Measurements from ENCODE around the gene TPBGL.

Gene TPBGL

DNA sequence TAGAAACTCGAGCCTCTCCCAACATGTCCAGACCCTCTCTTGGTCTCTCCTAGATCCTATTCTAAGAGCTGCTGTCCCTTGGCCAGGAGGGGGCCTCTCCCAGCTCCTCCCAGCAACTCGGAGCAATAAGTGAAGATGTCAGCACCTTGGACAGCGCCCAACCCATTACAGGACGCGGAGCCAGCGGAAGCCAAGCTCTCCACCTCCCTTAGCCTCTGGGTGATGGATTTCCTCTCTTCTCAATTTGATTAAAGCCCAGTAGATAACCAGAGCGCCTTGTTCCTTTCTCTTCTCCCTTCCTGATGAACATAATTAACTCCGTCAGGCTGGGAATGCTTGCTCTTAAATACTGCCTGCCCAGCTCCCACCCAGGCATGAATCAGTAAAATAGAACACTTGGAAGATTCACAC is 26.2 kb upstream of the TPBGL start:
- peak; percentile 88 for DNase-seq

DNA sequence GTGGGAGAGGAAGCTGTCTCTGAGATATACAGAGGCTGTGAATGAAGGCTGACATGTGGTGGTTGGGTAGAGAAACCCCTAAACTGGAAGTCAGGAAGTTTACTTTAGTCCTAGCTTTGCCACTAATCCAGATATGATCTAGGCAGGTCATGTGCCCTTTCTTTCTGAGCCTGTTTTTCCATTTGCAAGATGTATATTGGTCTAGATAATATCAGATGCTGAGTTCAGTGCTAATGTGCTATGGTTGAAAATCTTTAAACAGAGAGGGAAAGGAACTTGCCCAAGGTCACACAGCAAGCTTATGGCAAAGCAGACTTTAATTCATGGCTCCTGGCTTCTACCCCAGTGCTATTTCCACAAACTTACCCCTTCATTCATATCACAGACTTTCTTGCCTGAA is 25.7 kb upstream of the TPBGL start:
- no peak for DNase-seq

DNA sequence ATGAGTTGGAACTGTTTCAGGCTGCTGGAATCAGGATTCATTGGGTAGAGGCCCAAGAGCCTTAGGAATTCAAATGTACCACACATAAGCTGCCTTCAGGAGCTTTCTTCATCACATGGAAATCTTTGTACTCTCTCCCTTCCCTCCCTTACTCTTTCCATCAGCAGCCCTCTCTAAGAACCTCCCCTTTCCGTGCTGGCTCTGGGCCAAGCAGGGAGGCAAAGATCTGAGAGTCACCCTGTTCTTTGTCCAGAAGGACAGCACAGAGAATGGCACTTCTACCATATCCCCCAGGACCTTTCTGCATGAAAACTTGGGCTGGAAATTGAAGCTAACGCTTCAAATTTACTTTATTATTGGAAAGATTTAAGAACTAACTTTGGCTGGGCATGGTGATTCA is 20.7 kb upstream of the TPBGL start:
- no peak for DNase-seq

DNA sequence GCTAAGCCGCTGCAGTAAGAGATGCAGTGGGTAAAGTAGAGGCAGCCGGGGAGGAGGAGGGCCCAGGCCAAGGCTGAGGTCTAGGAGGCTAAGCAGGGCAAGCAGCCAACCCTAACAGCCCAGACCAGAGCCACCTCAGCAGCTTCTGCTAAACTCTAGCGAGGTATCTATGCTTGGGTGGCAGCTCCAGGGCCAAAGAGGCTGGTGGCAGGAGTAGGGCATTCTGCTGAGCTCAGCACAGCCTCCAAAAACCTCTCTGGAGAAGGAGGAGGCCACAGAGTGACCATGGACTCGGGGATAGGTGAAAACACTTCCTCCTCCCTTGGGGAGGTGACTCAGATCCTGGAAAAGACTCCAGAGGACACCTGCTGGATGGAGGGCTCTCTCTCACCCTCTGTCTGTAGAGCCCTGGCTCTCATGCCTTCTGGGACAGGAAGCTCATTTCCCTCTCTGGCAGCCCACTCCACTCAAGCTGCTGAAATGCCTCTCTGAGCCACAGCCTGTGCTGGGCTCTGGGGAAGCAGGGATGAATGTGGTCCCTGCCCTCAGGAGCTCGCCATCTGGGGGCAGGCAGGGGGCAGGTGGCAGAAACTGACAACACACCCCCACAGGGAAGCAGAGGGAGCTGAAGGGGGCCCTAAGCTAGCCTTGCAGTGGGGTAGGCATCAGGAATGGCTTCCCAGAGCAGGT is 16.5 kb upstream of the TPBGL start:
- DNase-seq, result no peak

DNA sequence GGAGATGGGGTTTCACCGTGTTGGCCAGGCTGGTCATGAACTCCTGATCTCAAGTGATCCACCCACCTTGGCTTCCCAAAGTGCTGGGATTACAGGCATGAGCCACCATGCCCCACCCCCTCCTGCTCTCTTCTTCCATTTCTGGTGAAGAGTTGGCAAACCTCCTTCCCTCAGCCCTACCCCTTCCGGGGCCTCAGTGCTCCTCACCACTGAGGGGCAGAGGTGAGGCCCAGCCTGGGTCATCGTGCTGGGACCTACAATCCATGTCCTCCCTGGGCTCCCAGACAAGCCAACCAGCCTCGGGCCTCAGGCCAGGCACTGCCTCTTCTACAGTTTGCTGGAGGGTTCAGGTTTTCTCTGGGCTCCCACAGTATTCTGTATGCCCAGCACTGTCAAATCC is 14.8 kb upstream of the TPBGL start:
- no peak for DNase-seq

DNA sequence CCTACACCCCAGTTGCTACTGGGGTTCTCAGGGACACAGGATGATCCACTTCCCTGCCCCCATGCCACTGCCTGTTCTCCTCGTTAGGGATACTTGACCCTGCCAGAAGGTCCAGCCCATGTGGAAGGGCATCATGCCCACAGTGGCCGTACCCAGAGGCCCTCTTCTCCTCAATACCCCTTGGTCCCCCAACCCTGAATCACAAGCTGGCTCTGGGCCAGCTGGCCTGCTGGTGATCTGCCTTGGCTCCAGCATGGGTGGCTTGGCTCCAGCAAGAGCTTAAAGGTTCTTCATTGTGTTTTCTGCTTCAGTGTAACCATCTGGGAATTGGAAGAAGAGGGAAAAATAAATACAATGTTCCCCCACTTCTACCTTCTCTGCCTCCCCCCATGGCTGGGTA is 11.1 kb upstream of the TPBGL start:
- no peak for DNase-seq

GRCh38 chr11:75230621-75231020 is 10.0 kb upstream of the TPBGL start:
- no peak for DNase-seq

GRCh38 chr11:75233754-75234172 is 6.8 kb upstream of the TPBGL start:
- DNase-seq, result peak; percentile 53

DNA sequence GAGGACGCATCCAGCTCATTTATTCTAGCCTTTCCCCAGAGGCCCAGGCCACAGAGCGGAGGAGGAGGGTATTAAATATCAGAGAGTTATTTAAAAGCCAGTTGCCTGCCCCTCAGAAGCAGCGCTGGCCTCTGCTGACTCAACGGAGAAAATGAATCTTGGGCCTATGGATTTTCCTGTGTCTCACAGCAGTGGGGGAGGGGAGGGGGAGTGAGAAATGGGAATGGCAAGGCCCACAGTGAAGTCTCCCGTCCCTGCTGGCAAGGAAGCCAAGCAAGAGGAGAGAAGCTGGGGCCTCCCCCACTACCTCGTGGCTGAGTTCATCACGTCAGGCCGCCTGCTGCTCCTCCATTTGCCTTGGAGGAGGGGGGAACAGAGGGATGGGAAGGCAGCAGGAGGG is 4.5 kb upstream of the TPBGL start:
- peak; percentile 24 for DNase-seq

DNA sequence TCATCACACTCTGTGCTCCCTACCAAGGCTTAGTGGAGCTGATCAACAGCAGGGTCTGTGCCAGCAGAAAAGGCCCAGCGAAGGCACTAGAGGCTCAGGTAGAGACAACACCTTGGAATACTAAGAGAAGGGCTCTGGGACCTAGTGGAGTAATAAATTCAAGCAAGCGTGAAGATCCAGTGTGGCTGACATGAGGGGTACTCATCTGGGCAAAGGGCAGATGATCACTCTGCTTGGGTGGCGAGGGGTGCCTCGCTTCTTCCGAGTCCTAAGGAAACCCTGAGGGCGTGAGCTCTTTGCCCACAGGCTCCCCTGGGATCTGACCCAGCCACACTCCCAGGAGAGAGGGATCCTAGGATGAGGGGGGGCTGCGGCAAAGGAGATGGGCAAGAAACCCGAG is 3.5 kb upstream of the TPBGL start:
- peak; percentile 33 for DNase-seq

DNA sequence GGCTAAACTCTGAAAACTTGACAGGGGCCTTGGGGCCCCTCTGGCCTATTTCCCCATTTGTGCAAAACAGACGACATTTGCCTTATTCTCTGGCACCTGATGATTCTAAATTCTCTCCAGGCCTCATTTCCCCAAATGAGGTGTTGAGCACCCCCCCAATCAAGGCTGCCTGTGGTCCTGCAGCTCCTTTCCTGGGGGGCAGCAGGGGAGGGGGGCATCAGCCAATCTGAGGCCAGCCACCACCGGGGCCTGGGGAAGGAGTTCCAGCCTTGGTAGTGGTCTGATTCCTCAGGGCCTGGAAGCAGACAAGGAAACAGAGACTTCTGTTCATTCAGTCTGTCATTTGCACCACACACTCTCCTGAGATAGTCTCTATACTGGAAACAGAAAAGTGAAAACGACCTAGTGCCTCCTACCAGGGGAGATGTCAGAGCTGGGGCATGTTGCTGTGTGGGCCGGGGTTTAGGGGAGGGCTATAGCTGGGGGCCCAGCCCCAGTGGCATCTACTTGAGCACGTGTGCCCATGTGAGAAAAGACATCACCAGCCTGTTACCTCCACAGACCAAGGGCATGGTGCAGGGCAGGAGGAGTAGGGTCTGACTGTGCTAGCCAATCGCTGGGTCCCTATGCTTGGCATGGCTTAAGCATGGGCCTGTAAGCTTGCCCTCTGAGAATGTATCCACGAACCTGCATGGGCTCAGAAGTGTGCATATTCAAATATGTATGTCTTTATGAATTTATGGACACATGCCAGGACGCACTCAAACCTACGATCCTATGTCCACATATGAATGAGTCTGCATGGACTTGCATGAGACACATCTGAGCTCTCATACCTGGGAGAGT is 1.8 kb upstream of the TPBGL start:
- peak; percentile 53 for DNase-seq

DNA sequence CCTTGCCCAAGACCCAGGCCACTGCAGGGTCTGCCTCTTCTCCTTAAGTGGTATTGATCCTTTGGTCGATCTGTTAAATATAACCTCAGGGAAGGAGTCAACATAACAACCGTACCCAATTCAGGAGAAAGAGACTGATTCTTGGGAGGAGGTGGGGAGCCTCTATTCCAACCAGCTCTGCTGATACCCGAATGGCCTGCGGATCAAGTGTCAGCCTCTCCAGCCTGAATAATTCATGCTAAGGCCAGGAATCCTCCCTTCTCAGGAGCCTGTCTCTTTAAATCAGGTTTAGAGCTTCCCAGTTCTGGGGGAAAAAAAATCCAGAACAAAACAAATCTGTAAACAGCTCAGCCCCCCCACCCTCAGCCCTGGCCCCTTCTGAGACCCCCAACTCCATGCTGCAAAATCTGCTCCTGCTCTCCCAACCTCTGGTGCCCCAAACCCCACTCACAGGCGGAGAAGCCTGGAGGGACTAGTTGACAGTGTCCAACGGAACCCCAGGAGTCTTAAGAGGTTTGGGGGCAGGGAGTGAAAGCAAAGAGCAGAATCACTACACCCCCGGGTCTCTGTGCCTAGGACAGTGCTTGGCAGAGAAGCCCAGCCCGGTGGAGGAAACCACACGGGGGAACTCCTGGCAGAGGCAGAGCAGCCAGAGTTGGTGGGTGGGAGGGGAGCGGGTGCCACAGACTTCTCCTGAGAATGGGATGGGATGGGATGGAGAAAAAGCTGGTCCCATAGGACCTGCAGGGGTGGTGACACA is 863 bp upstream of the TPBGL start:
- DNase-seq, result peak; percentile 56

DNA sequence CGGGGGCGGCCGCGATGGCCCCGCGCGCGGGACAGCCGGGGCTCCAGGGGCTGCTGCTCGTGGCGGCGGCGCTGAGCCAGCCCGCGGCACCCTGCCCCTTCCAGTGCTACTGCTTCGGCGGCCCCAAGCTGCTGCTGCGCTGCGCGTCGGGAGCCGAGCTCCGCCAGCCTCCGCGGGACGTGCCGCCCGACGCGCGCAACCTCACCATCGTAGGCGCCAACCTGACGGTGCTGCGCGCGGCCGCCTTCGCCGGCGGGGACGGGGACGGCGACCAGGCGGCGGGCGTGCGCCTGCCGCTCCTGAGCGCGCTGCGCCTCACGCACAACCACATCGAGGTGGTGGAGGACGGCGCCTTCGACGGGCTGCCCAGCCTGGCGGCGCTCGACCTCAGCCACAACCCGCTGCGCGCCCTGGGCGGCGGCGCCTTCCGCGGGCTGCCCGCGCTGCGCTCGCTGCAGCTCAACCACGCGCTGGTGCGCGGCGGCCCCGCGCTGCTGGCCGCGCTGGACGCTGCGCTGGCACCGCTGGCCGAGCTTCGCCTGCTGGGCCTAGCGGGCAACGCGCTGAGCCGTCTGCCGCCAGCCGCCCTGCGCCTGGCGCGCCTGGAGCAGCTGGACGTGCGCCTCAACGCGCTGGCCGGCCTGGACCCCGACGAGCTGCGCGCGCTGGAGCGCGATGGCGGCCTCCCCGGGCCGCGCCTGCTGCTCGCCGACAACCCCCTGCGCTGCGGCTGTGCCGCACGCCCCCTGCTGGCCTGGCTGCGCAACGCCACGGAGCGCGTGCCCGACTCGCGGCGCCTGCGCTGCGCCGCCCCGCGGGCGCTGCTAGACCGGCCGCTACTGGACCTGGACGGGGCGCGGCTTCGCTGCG is 697 bp downstream of the TPBGL start:
- peak; percentile 96 for DNase-seq

GRCh38 chr11:75241906-75242644 is 1.5 kb downstream of the TPBGL start:
- no peak for DNase-seq

- no peak for DNase-seq
These were observed 2.4 kb downstream of the TPBGL start for GRCh38 chr11:75242722-75243600.

DNA sequence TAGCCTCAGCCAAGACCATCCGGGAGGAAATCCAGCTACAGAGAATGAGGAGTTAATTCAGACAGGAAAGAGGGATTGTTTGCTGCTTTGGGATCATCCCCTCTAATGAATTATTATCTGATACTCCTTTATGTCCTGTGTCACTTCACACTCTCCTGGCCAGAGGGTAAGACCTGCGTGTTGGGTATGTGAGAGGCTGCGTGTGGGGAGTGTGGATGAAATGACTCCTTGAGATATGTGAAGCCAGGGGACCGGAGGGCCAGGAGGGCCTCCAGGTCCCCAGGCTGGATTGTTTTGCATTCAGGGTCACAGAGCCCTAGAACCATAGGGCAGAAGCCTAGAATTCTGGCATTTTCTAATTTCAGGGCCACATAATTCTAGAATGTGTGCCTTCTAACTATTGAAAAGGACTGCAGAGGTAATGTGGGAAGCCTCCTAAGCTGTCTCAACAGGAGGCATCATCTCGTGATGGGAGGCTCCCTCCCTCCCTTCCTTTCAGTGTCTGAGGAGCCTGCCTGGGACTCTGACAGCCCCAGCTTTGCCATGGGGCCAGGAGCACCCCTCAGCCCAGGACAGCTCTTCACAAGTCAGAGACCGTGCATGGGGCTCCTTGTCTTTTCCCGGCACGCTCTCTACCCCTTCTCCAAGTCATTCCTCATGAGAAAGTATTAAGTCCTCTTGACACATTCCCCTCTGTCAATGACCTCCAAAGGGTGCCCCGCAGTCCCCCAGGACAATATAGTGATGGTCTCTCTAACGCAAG is 3.7 kb downstream of the TPBGL start:
- no peak for DNase-seq

GRCh38 chr11:75245356-75246005 is 4.9 kb downstream of the TPBGL start:
- peak; percentile 45 for DNase-seq

DNA sequence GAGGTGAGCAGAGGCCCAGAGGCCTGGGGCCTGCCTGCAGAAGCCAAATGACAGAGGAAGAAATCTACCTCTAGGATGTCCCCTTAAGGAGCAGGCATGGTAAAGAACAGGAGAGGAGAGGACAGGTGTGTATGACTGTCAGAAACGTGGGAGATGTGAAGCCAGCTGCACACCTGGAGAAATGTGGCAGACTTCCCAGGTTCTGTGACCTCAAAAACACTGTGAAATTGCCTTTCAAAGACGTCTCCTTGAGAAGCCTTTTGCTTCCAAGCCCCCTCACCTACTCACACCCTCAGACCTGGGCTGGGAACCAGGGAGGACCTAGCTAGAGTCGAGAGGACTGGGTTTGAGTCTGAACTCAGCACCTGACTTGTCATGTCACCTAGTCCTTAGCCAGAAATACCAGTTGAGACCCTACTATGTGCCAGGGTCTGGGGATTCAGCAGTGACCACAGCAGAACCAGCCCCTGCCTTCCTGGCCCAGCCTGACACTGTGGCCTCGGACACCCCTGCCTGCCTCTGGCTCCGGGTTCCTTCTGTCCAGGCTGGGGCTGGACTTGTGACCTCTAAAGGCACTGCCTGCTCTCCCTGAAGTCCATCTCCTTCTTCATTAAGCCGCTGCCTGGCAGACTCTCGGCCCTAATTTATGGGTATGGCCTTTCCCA is 5.6 kb downstream of the TPBGL start:
- DNase-seq, result peak; percentile 48
